ENCODE data around the gene PLAC1.

Gene PLAC1

GRCh38 chrX:134542485-134542884 is 115.8 kb downstream of the PLAC1 start:
- H3K4me3 ChIP-seq (ENCODE audit: low read depth, low read length) = no peak overlapping the region
- in situ Hi-C loops (cut with HindIII; ENCODE audit: low sequenced_read_pairs) = no loop called here
- DNase-seq (ENCODE audit: low read depth, low spot score) = peak; percentile 71
- TF ChIP-seq, protein P1, sequence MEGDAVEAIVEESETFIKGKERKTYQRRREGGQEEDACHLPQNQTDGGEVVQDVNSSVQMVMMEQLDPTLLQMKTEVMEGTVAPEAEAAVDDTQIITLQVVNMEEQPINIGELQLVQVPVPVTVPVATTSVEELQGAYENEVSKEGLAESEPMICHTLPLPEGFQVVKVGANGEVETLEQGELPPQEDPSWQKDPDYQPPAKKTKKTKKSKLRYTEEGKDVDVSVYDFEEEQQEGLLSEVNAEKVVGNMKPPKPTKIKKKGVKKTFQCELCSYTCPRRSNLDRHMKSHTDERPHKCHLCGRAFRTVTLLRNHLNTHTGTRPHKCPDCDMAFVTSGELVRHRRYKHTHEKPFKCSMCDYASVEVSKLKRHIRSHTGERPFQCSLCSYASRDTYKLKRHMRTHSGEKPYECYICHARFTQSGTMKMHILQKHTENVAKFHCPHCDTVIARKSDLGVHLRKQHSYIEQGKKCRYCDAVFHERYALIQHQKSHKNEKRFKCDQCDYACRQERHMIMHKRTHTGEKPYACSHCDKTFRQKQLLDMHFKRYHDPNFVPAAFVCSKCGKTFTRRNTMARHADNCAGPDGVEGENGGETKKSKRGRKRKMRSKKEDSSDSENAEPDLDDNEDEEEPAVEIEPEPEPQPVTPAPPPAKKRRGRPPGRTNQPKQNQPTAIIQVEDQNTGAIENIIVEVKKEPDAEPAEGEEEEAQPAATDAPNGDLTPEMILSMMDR (IDR thresholded peaks at IDR 0.05; ENCODE audit: low read depth, low read length) = no peak

DNA sequence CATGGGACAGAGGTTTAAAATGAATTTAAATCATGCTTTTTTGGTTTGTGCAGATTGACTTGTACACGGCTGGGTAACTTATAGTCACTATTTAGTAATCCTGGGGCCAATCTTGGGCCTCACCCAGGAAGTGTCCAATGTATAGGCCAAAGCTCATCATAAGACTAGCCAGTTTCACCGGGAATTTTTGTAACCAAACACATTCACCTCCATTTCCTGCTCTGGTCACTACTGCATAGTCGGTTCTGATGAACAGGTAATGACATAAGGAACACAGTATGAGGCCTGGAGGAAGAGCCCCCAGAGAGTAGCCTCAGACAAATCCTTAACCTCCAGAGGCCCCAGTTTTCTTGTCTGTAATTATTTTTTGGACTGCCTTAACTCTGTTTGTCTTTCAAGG is 116.4 kb downstream of the PLAC1 start:
- TF ChIP-seq, protein P1 (IDR thresholded peaks at IDR 0.05; ENCODE audit: low read depth, low read length) = no peak
- in situ Hi-C loops (cut with HindIII; ENCODE audit: low sequenced_read_pairs) = no loop called here
- DNase-seq (ENCODE audit: low read depth, low spot score) = no peak
- H3K4me3 ChIP-seq (ENCODE audit: low read depth, low read length) = no peak overlapping the region

- no peak overlapping the region for H3K4me3 ChIP-seq (ENCODE audit: low read depth, low read length)
- TF ChIP-seq, protein P1 (IDR thresholded peaks at IDR 0.05; ENCODE audit: low read depth, low read length) = no peak
- in situ Hi-C loops (cut with HindIII; ENCODE audit: low sequenced_read_pairs) = no loop called here
- no peak for DNase-seq (ENCODE audit: low read depth, low spot score)
These were observed 120.0 kb downstream of the PLAC1 start for GRCh38 chrX:134538316-134538715.

DNA sequence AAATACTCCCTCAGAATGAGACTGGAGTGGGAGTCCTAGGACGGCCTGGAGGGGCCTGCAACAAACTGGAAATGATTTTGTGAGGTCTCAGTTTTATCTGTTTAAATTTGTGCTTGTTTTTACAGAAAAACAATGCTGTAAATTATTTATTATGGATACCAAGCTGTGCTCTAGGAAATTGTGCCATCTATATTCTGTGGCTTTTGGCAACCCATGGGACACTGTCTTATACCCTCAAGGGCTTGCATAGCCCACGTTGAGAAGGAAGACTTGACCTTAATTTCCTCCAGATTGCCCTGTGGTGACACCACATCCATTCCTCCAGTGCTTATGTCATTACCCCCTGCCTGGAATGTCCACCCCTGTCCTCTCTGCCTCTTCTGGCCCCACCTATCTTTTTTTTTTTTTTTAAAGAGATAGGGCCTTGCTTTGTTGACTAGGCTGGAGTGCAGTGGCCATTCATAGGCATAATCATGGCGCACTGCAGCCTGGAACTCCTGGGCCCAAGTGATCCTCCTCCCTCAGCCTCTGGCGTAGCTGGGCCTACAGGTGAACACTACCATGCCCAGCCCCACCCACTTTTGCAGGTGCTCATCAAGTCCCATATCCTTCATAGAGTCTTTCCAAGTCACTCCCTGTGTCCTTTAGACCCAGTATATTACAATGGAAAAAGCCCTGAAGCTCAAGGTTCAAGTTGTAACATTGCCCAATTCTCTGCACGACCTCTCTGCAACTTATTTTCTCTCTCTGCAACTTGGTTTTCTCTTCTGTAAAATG is 120.9 kb downstream of the PLAC1 start:
- DNase-seq (ENCODE audit: low read depth, low spot score) = peak; percentile 73
- TF ChIP-seq, protein P1 (IDR thresholded peaks at IDR 0.05; ENCODE audit: low read depth, low read length) = no peak
- in situ Hi-C loops (cut with HindIII; ENCODE audit: low sequenced_read_pairs) = no loop called here
- H3K4me3 ChIP-seq (ENCODE audit: low read depth, low read length) = no peak overlapping the region

GRCh38 chrX:134533952-134534351 is 124.3 kb downstream of the PLAC1 start:
- DNase-seq (ENCODE audit: low read depth, low spot score) = no peak

GRCh38 chrX:134533352-134533751 is 124.9 kb downstream of the PLAC1 start:
- DNase-seq (ENCODE audit: low read depth, low spot score) = no peak
- no peak overlapping the region for H3K4me3 ChIP-seq (ENCODE audit: low read depth, low read length)
- TF ChIP-seq, protein P1 (IDR thresholded peaks at IDR 0.05; ENCODE audit: low read depth, low read length) = no peak
- in situ Hi-C loops (cut with HindIII; ENCODE audit: low sequenced_read_pairs) = no loop called here

More at GRCh38 chrX:134533952-134534351, 124.3 kb downstream of the PLAC1 start:
- no peak overlapping the region for H3K4me3 ChIP-seq (ENCODE audit: low read depth, low read length)
- TF ChIP-seq, protein P1 (IDR thresholded peaks at IDR 0.05; ENCODE audit: low read depth, low read length) = no peak
- in situ Hi-C loops (cut with HindIII; ENCODE audit: low sequenced_read_pairs) = no loop called here
